Activated CD8-positive, alpha-beta T cell treated with anti-CD3 and anti-CD28 coated beads for 36 hours (primary cell): Measurements from ENCODE around the gene PVRIG. TPM values are rescaled to one million over a fixed set of nuclear protein-coding genes. Genes with fewer than 3 reads are reported as not detected.
"Not testable (repeated sequence)": the region's sequence is repeated elsewhere in the genome, so short reads cannot be mapped to it uniquely, and the experiment has no call there.

Experiments used
- ATAC-seq: fragments of 200-7000 bp; cut with Tn5 transposase; one replicate; pipeline ENCODE4 v1.10.0; 2021; ENCODE audit warnings: mild to moderate bottlenecking, moderate library complexity
- CTCF ChIA-PET: fragments of 350-600 bp; sonication (Branson Sonifier 250); formaldehyde crosslinking; loops from one replicate; lab custom pipeline; 2021; ENCODE audit warnings: antibody characterized with exemption; lab: Charles Lee
- POLR2A ChIA-PET: fragments of 350-600 bp; sonication (Branson Sonifier 250); formaldehyde crosslinking; loops from one replicate; lab custom pipeline; 2021; ENCODE audit warnings: antibody characterized with exemption; lab: Charles Lee
- DNase-seq: peaks from one replicate; pipeline ENCODE4 v3.0.0-alpha.2; 2020
- H3K27ac Mint-ChIP-seq: one replicate; pipeline ENCODE4 v1.8.0; 2021; ENCODE audit warnings: mild to moderate bottlenecking, mixed read lengths
- H3K27me3 Mint-ChIP-seq: one replicate; pipeline ENCODE4 v1.8.0; 2021; ENCODE audit warnings: mixed read lengths
- H3K36me3 Mint-ChIP-seq: one replicate; pipeline ENCODE4 v1.8.0; 2021; ENCODE audit warnings: low read depth, mixed read lengths
- H3K4me1 Mint-ChIP-seq: one replicate; pipeline ENCODE4 v1.8.0; 2021; ENCODE audit warnings: low read depth, mixed read lengths
- H3K4me3 Mint-ChIP-seq: one replicate; pipeline ENCODE4 v1.8.0; 2021; ENCODE audit warnings: mild to moderate bottlenecking, moderate library complexity, mixed read lengths
- H3K9me3 Mint-ChIP-seq: one replicate; pipeline ENCODE4 v1.8.0; 2021; ENCODE audit warnings: mixed read lengths
- intact Hi-C: fragments of 100-400 bp; cut with micrococcal nuclease; formaldehyde crosslinking; loops from one replicate; pipeline ENCODE4 v1.10.0; 2022
- total RNA-seq, 2 experiments: library from RNA; stranded (reverse); gene quantifications; one replicate each; pipeline ENCODE4 v1.2.3, GENCODE V29; 2021
- TF ChIP-seq, protein P1 (sequence below): fragments of 200-600 bp; IDR thresholded peaks from one replicate; pipeline ENCODE4 v1.8.0; 2022; ENCODE audit warnings: antibody characterized with exemption, mild to moderate bottlenecking

Gene PVRIG
- total RNA-seq, 2 experiments from 2014 or later, result 29.8 to 30.2 TPM

DNA sequence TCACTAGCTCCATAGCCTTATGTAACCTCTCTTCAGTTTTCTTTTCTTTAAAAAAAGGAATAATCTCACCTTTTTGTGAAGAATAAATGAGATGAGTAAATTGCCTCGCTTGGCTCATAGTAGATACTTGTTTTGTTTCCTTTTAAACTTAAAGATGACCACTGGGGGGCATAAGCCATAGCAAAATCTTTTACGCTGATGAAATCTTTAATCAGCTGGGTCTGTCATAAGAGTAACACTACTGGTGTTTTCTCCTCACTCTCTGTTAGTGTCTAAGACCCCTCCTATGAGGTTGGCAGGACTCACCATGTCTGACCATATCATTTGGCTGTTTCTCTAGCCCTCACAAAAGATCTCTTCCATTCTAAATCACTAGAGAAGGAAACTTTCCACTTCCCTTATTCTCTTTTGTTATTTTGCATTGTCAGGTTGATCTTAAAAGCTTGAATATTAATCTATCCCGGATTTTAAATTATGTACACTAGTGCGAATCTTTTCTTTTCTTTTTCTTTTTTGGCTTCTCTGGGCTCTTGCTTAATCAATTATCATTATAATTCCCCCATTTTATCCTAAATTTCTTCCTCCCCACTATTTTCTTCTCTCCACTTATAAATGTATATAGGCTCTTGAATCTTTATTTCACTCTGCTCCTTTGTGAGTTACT lies 29.6 kb upstream of the PVRIG start:
- ChIA-PET CTCF (interaction anchor here (0.7 to 4.3 kb wide), 22 partner anchors 8 to 246 kb away, joined by 3 to 46 read pairs (median 6); partner anchors contain the start of genes GAL3ST4, GPC2, LAMTOR4 and STAG3), POLR2A (interaction anchor here (1.1 to 1.7 kb wide), 2 partner anchors 14 to 19 kb away, joined by 3 to 5 read pairs; no protein-coding TSS in a partner anchor)
- no peak for DNase-seq
- peak overlapping the region; percentile 80 for H3K27ac Mint-ChIP-seq
- H3K27me3 Mint-ChIP-seq, result no peaks in the 10 kb centered on the region
- intact Hi-C loops, result no loop called here
- peaks cover 31% of the 10 kb centered on the region for H3K4me1 Mint-ChIP-seq
- peak; percentile 90 for ATAC-seq
- no peaks in the 10 kb centered on the region for H3K9me3 Mint-ChIP-seq
- TF ChIP-seq, protein P1, sequence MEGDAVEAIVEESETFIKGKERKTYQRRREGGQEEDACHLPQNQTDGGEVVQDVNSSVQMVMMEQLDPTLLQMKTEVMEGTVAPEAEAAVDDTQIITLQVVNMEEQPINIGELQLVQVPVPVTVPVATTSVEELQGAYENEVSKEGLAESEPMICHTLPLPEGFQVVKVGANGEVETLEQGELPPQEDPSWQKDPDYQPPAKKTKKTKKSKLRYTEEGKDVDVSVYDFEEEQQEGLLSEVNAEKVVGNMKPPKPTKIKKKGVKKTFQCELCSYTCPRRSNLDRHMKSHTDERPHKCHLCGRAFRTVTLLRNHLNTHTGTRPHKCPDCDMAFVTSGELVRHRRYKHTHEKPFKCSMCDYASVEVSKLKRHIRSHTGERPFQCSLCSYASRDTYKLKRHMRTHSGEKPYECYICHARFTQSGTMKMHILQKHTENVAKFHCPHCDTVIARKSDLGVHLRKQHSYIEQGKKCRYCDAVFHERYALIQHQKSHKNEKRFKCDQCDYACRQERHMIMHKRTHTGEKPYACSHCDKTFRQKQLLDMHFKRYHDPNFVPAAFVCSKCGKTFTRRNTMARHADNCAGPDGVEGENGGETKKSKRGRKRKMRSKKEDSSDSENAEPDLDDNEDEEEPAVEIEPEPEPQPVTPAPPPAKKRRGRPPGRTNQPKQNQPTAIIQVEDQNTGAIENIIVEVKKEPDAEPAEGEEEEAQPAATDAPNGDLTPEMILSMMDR, result peak; percentile 70
- H3K36me3 Mint-ChIP-seq, result no peaks in the 10 kb centered on the region
- no peak overlapping the region for H3K4me3 Mint-ChIP-seq

DNA sequence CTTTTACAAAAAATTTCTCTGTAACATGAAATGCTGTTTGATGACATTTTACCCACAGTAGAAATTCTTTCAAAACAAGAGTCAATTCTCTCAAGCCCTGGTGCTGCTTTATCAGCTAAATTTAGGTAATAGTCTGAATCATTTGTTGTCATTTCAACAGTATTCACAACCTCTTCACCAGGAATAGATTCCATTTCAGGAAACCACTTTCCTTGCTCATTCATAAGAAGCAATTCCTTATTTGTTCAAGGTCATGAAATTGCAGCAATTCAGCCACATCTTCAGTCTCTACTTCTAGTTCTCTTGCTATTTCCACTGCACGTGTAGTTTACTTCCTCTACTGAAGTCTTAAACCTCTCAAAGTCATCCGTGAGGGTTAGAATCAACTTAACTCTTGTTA lies 28.0 kb upstream of the PVRIG start:
- intact Hi-C loops, result no loop called here
- no peaks in the 10 kb centered on the region for H3K9me3 Mint-ChIP-seq
- TF ChIP-seq, protein P1, result no peak
- POLR2A ChIA-PET, result interaction anchor here (0.8 kb wide), 1 partner anchor 10 kb away, joined by 3 read pairs; no protein-coding TSS in a partner anchor
- no peak for DNase-seq
- H3K27me3 Mint-ChIP-seq, result no peaks in the 10 kb centered on the region
- CTCF ChIA-PET, result interaction anchor here (5.4 kb wide), 1 partner anchor 18 kb away, joined by 34 read pairs; no protein-coding TSS in a partner anchor
- peaks cover 35% of the 10 kb centered on the region for H3K4me1 Mint-ChIP-seq
- H3K4me3 Mint-ChIP-seq, result no peak overlapping the region
- H3K27ac Mint-ChIP-seq, result no peak overlapping the region
- no peaks in the 10 kb centered on the region for H3K36me3 Mint-ChIP-seq
- no peak for ATAC-seq

DNA sequence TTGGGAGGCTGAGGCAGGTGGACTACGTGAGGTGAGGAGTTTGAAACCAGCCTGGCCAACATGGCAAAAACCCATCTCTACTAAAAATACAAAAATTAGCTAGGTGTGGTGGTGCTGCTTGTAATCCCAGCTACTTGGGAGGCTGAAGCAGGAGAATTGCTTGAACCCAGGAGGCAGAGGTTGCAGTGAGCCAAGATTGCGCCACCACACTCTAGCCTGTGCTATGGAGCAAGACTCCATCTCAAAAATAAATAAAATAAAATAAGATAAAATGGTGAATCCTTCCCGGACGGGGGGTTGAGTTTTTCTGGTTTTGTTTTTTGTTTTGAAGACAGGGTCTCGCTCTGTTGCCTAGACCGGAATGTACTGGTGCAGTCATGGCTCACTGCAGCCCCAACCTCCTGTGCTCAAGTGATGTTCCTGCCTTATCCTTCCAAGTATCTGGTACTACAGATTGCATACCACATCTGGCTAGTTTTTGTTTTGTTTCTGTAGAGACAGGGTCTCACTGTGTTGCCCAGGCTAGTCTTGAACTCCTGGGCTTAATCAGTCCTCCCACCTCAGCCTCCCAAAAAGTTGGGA lies 27.4 kb upstream of the PVRIG start:
- peaks cover 35% of the 10 kb centered on the region for H3K4me1 Mint-ChIP-seq
- DNase-seq, H3K27ac Mint-ChIP-seq, ATAC-seq, H3K4me3 Mint-ChIP-seq, H3K27me3 Mint-ChIP-seq, intact Hi-C loops, H3K9me3 Mint-ChIP-seq, H3K36me3 Mint-ChIP-seq: not testable (repeated sequence)
- POLR2A ChIA-PET, result interaction anchor here (0.7 to 1.1 kb wide), 2 partner anchors 11 to 18 kb away, joined by 3 read pairs; no protein-coding TSS in a partner anchor
- CTCF ChIA-PET, result interaction anchor here (1.3 to 5.4 kb wide), 3 partner anchors 10 to 60 kb away, joined by 3 to 34 read pairs (median 7); no protein-coding TSS in a partner anchor

DNA sequence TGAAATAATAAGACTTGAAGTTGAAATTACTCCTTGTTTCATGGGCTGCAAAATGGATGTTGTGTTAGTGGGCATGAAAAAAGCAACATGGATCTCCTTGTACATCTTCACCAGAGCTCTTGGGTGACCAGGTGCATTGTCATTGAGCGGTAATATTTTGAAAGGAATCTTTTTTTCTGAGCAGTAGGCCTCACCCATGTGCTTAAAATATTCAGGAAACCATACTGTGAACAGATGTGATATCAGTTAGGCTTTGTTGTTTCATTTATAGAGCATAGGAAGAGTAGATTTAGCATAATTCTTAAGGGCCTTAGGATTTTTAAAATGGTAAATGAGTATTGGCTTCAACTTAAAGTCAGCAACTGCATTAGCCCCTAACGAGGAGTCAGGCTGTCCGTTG lies 26.8 kb upstream of the PVRIG start:
- ATAC-seq (no peak), DNase-seq (no peak)
- H3K4me1 Mint-ChIP-seq, result peaks cover 35% of the 10 kb centered on the region
- H3K36me3 Mint-ChIP-seq, result no peaks in the 10 kb centered on the region
- no peak overlapping the region for H3K27ac Mint-ChIP-seq
- no peak overlapping the region for H3K4me3 Mint-ChIP-seq
- H3K9me3 Mint-ChIP-seq, result no peaks in the 10 kb centered on the region
- CTCF ChIA-PET, result interaction anchor here (0.6 to 5.4 kb wide), 6 partner anchors 9 to 64 kb away, joined by 3 to 34 read pairs (median 5); partner anchors contain the start of gene GAL3ST4
- POLR2A ChIA-PET, result interaction anchor here (1.1 to 1.7 kb wide), 4 partner anchors 10 to 43 kb away, joined by 3 to 11 read pairs (median 4); no protein-coding TSS in a partner anchor
- intact Hi-C loops, result no loop called here
- H3K27me3 Mint-ChIP-seq, result no peaks in the 10 kb centered on the region
- TF ChIP-seq, protein P1, result no peak

DNA sequence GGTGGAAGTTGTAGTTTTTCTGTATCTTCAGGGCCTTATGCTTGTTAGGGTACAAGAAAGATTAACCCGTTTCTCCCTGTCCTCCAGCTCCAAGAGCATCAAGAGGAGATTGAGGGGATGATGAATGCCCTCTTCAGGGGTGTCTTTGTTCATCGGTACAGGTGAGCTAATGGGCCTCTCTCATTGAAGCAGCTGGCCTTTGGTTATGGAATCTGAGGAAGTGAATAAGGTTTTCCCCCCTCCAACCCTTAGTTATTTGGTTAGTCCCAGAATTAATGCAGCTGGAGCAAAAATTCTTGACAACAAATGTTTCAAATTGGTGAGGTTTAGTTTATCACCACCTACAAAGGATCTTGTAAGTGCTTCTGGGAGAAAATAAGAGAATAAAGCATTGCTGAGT lies 24.5 kb upstream of the PVRIG start:
- Mint-ChIP-seq H3K4me3 (no peak overlapping the region), H3K4me1 (peaks cover 31% of the 10 kb centered on the region), H3K27me3 (no peaks in the 10 kb centered on the region), H3K9me3 (no peaks in the 10 kb centered on the region), H3K36me3 (no peaks in the 10 kb centered on the region), H3K27ac (no peak overlapping the region)
- intact Hi-C loops, result no loop called here
- ChIA-PET CTCF (interaction anchor here (1.5 to 5.4 kb wide), 4 partner anchors 10 to 212 kb away, joined by 4 to 34 read pairs (median 9); no protein-coding TSS in a partner anchor), POLR2A (interaction anchor here (1.0 kb wide), 1 partner anchor 234 kb away, joined by 3 read pairs; the partner anchor contains the start of gene ZCWPW1)
- DNase-seq (no peak), ATAC-seq (no peak)
- TF ChIP-seq, protein P1, result no peak

DNA sequence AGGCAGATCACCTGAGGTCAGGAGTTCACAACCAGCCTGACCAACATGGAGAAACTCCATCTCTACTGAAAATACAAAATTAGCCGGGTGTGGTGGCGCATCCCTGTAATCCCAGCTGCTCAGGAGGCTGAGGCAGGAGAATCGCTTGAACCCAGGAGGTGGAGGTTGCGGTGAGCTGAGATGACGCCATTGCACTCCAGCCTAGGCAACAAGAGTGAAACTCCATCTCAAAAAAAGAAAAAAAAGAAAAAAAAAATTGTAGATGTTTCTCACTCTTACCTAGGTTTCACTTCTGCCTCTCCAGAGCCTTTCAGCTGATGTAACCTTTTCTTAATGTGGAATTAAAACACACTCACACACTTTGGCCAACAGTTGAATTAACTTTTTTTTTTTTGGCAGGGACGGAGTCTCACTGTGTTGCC lies 23.8 kb upstream of the PVRIG start:
- ChIA-PET POLR2A (interaction anchor here (1.3 kb wide), 1 partner anchor 15 kb away, joined by 6 read pairs; no protein-coding TSS in a partner anchor), CTCF (interaction anchor here (0.6 to 5.4 kb wide), 5 partner anchors 14 to 212 kb away, joined by 3 to 34 read pairs (median 5); no protein-coding TSS in a partner anchor)
- DNase-seq, H3K27ac Mint-ChIP-seq, ATAC-seq, H3K9me3 Mint-ChIP-seq, H3K36me3 Mint-ChIP-seq, intact Hi-C loops, H3K4me3 Mint-ChIP-seq, H3K27me3 Mint-ChIP-seq: not testable (repeated sequence)
- H3K4me1 Mint-ChIP-seq, result peaks cover 29% of the 10 kb centered on the region
